Superior temporal gyrus (tissue), 1 donor: Measurements from ENCODE around the gene CERT1.
A peak's percentile ranks its signal among the peaks of the same experiment; 100 is the strongest.
"Not testable (repeated sequence)": the region's sequence is repeated elsewhere in the genome, so short reads cannot be mapped to it uniquely, and the experiment has no call there.

Experiments used
- DNase-seq: peaks from one replicate; pipeline ENCODE4 v3.0.0-alpha.2; 2016; ENCODE audit errors: extremely low spot score

The CERT1 gene

GRCh38 chr5:75351139-75351926 is 160.1 kb downstream of the CERT1 start:
- no peak for DNase-seq

- no peak for DNase-seq
These were observed 161.8 kb downstream of the CERT1 start for GRCh38 chr5:75349663-75350062.

GRCh38 chr5:75348241-75348640 is 163.2 kb downstream of the CERT1 start:
- DNase-seq = no peak

GRCh38 chr5:75342836-75343235 is 168.6 kb downstream of the CERT1 start:
- no peak for DNase-seq

- no peak for DNase-seq
These were observed 169.5 kb downstream of the CERT1 start for GRCh38 chr5:75341934-75342333.

GRCh38 chr5:75340714-75341478 is 170.5 kb downstream of the CERT1 start:
- no peak for DNase-seq

- no peak for DNase-seq
These were observed 173.0 kb downstream of the CERT1 start for GRCh38 chr5:75338408-75338807.

GRCh38 chr5:75337366-75338021 is 173.9 kb downstream of the CERT1 start:
- no peak for DNase-seq

- DNase-seq = peak; percentile 100
These were observed 174.7 kb downstream of the CERT1 start, which contains the start of gene HMGCR for GRCh38 chr5:75336615-75337336. HMGCR (plus strand) TSS chr5:75337220; CDS start chr5:75342606, 5,386 bp downstream.

- peak; percentile 71 for DNase-seq
These were observed 175.3 kb downstream of the CERT1 start for GRCh38 chr5:75335952-75336614.

GRCh38 chr5:75335486-75335885 is 175.9 kb downstream of the CERT1 start:
- no peak for DNase-seq

GRCh38 chr5:75334413-75334812 is 177.0 kb downstream of the CERT1 start:
- DNase-seq = not testable (repeated sequence)

- DNase-seq = not testable (repeated sequence)
These were observed 177.7 kb downstream of the CERT1 start for GRCh38 chr5:75333759-75334158.

GRCh38 chr5:75331095-75332090 is 180.0 kb downstream of the CERT1 start:
- no peak for DNase-seq

GRCh38 chr5:75330404-75330803 is 181.0 kb downstream of the CERT1 start:
- no peak for DNase-seq
